IMR-90 (cell line): ENCODE results near the gene PLA2G4D. TPM values are rescaled to one million over a fixed set of nuclear protein-coding genes. Genes with fewer than 3 reads are reported as not detected.

Source experiments
- ATAC-seq: fragments of 200-7000 bp; cut with Tn5 transposase; 2 replicates; pipeline ENCODE4 v1.9.1; 2020; ENCODE audit warnings: low read depth, mild to moderate bottlenecking, moderate library complexity
- BruUV-seq: library from RNA; stranded (reverse); fragments of 400-500 nt; replicated peaks from 2 replicates; lab custom pipeline; 2021; lab: Mats Ljungman, UMichigan
- CTCF ChIA-PET: fragments of 300-600 bp; formaldehyde crosslinking; extraction: SDS; loops from one replicate; lab custom pipeline; 2021; ENCODE audit warnings: antibody characterized with exemption; lab: Yijun Ruan, JAX
- POLR2A ChIA-PET: fragments of 300-600 bp; sonication (Branson Sonifier 250); formaldehyde crosslinking; loops from one replicate; lab custom pipeline; 2022; ENCODE audit warnings: antibody characterized with exemption; ENCODE audit not compliant: unreplicated experiment; lab: Charles Lee
- DNase-seq: peaks from one replicate; pipeline ENCODE4 v3.0.0; 2013
- H2AFZ ChIP-seq: replicated peaks from 2 replicates; pipeline ENCODE3; 2013; ENCODE audit warnings: low read length, mild to moderate bottlenecking; ENCODE audit not compliant: poor library complexity
- H2AK5ac ChIP-seq: 2 replicates; pipeline ENCODE4 v1.6.1; 2013; ENCODE audit warnings: low read depth, low read length, inconsistent platforms
- H2AK9ac ChIP-seq: replicated peaks from 2 replicates; pipeline ENCODE3; 2013; ENCODE audit warnings: mild to moderate bottlenecking, low read depth, low read length, moderate library complexity; ENCODE audit not compliant: poor library complexity
- H2BK120ac ChIP-seq: 2 replicates; pipeline ENCODE4 v1.6.1; 2013; ENCODE audit warnings: low read depth, low read length, inconsistent platforms
- H2BK15ac ChIP-seq: 3 replicates; pipeline ENCODE4 v1.6.1; 2013; ENCODE audit warnings: low read depth, low read length, inconsistent platforms
- H2BK20ac ChIP-seq: 2 replicates; pipeline ENCODE4 v1.6.1; 2013; ENCODE audit warnings: low read depth, mild to moderate bottlenecking, inconsistent platforms, low read length, moderate library complexity
- H2BK5ac ChIP-seq: 2 replicates; pipeline ENCODE4 v1.6.1; 2013; ENCODE audit warnings: mild to moderate bottlenecking, low read depth, low read length, inconsistent platforms; ENCODE audit not compliant: poor library complexity, severe bottlenecking
- H3K14ac ChIP-seq: replicated peaks from 2 replicates; pipeline ENCODE4 v1.6.1; 2013; ENCODE audit warnings: low read depth, low read length, inconsistent platforms
- H3K18ac ChIP-seq: 2 replicates; pipeline ENCODE4 v1.6.1; 2013; ENCODE audit warnings: low read depth, low read length, control low read depth
- H3K23ac ChIP-seq: 2 replicates; pipeline ENCODE4 v1.6.1; 2013; ENCODE audit warnings: low read depth, low read length, inconsistent platforms
- H3K27ac ChIP-seq: 2 replicates; pipeline ENCODE4 v1.5.1; 2013; ENCODE audit warnings: mild to moderate bottlenecking, control low read depth, low read length; ENCODE audit not compliant: insufficient read depth
- H3K27me3 ChIP-seq: 2 replicates; pipeline ENCODE4 v1.6.1; 2013; ENCODE audit warnings: low read length; ENCODE audit not compliant: control insufficient read depth, insufficient read depth
- H3K36me3 ChIP-seq: 2 replicates; pipeline ENCODE4 v1.6.1; 2013; ENCODE audit warnings: low read length, mixed read lengths; ENCODE audit not compliant: control insufficient read depth, insufficient read depth
- H3K4ac ChIP-seq: 2 replicates; pipeline ENCODE4 v1.6.1; 2013; ENCODE audit warnings: low read depth, low read length, inconsistent platforms
- H3K4me1 ChIP-seq: 2 replicates; pipeline ENCODE4 v1.6.1; 2013; ENCODE audit warnings: low read length, mixed read lengths; ENCODE audit not compliant: control insufficient read depth, insufficient read depth
- H3K4me2 ChIP-seq: 2 replicates; pipeline ENCODE4 v1.6.1; 2013; ENCODE audit warnings: low read depth, mild to moderate bottlenecking, control low read depth, low read length, moderate library complexity
- H3K4me3 ChIP-seq: 2 replicates; pipeline ENCODE4 v1.5.1; 2013; ENCODE audit warnings: low read depth, mild to moderate bottlenecking, control low read depth, low read length, moderate library complexity; ENCODE audit not compliant: insufficient read depth
- H3K56ac ChIP-seq: 2 replicates; pipeline ENCODE4 v1.6.1; 2013; ENCODE audit warnings: low read length, inconsistent platforms; ENCODE audit not compliant: insufficient read depth; ENCODE audit errors: extremely low read depth
- H3K79me1 ChIP-seq, 2 experiments: 2 replicates each; pipeline ENCODE4 v1.6.1; 2013; ENCODE audit warnings: low read length in 2 of 2, inconsistent platforms in 1 of 2, low read depth in 1 of 2
- H3K9ac ChIP-seq: 2 replicates; pipeline ENCODE4 v1.6.1; 2013; ENCODE audit warnings: low read depth, low read length, control low read depth
- H3K9me1 ChIP-seq: 2 replicates; pipeline ENCODE4 v1.6.1; 2013; ENCODE audit warnings: low read length, inconsistent platforms; ENCODE audit not compliant: insufficient read depth
- H3K9me3 ChIP-seq: 2 replicates; pipeline ENCODE4 v1.6.1; 2013; ENCODE audit warnings: low read length; ENCODE audit not compliant: control insufficient read depth, insufficient read depth
- H4K20me1 ChIP-seq: 2 replicates; pipeline ENCODE4 v1.6.1; 2013; ENCODE audit warnings: low read length, inconsistent platforms; ENCODE audit not compliant: insufficient read depth
- H4K5ac ChIP-seq: 2 replicates; pipeline ENCODE4 v1.6.1; 2013; ENCODE audit warnings: mild to moderate bottlenecking, low read depth, low read length, control low read depth
- H4K8ac ChIP-seq, 2 experiments: 2 replicates each; pipeline ENCODE4 v1.6.1; 2013; ENCODE audit warnings: low read depth in 2 of 2, low read length in 2 of 2, control low read depth in 1 of 2, inconsistent platforms in 1 of 2
- H4K91ac ChIP-seq: 2 replicates; pipeline ENCODE4 v1.6.1; 2013; ENCODE audit warnings: low read depth, low read length, inconsistent platforms; ENCODE audit not compliant: insufficient read depth
- CEBPB ChIP-seq: IDR thresholded peaks from 2 replicates; pipeline ENCODE4 v1.6.1; 2012; ENCODE audit warnings: low read depth, low read length, improper control_type of control experiment
- CHD1 ChIP-seq: IDR thresholded peaks from 2 replicates; pipeline ENCODE4 v1.6.1; 2012; ENCODE audit warnings: low read depth, low read length, improper control_type of control experiment
- FOS ChIP-seq: fragments of 150-350 bp; IDR thresholded peaks from 2 replicates; pipeline ENCODE4 v1.6.1; 2016; ENCODE audit warnings: low read depth, low read length
- NFE2L2 ChIP-seq: fragments of 150-350 bp; IDR thresholded peaks from 2 replicates; pipeline ENCODE4 v1.6.1; 2016; ENCODE audit warnings: low read depth, mild to moderate bottlenecking, low read length
- RAD21 ChIP-seq: IDR thresholded peaks from 2 replicates; pipeline ENCODE4 v1.6.1; 2012; ENCODE audit warnings: low read length, improper control_type of control experiment
- RCOR1 ChIP-seq: IDR thresholded peaks from 2 replicates; pipeline ENCODE4 v1.6.1; 2012; ENCODE audit warnings: mild to moderate bottlenecking, low read length, improper control_type of control experiment; ENCODE audit not compliant: insufficient replicate concordance
- RFX5 ChIP-seq: IDR thresholded peaks from 2 replicates; pipeline ENCODE4 v1.8.0; 2012; ENCODE audit warnings: low read depth, mild to moderate bottlenecking, low read length, moderate library complexity
- SMC3 ChIP-seq: fragments of 150-350 bp; IDR thresholded peaks from 2 replicates; pipeline ENCODE4 v1.6.1; 2016; ENCODE audit warnings: low read depth, mild to moderate bottlenecking, antibody characterized with exemption, low read length, moderate library complexity
- WGBS, 2 experiments: methylation state at CpG; one replicate each; pipeline versions ENCODE4 v1.1.5 to v1.1.7; 2013; ENCODE audit warnings: missing lambda C conversion rate in 2 of 2; ENCODE audit not compliant: insufficient read length in 1 of 2; ENCODE audit errors: extremely low coverage in 2 of 2; 5-methylcytosine and 5-hydroxymethylcytosine counted together
- dilution Hi-C: fragments of 300-500 bp; cut with HindIII; formaldehyde crosslinking; loops from one replicate; pipeline ENCODE4 v1.14.3; 2018; ENCODE audit warnings: low sequenced_read_pairs; ENCODE audit not compliant: unreplicated experiment
- in situ Hi-C: fragments of 300-500 bp; cut with MboI; formaldehyde crosslinking; loops from 3 replicates; pipeline ENCODE4 v1.14.3; 2019; ENCODE audit warnings: low sequenced_read_pairs, inconsistent platforms, mixed read lengths
- intact Hi-C: fragments of 100-400 bp; cut with micrococcal nuclease; formaldehyde crosslinking; loops from 2 replicates; pipeline ENCODE4 v1.10.0; 2022
- polyA plus RNA-seq, 3 experiments: library from polyadenylated mRNA; depleted of rRNA; stranded (reverse); fragments of >200 nt; gene quantifications; 2 replicates each; pipeline ENCODE4 v1.2.3, GENCODE V29; 2012; ENCODE audit warnings: low replicate concordance in 1 of 3
- total RNA-seq: library from RNA; depleted of rRNA; stranded (reverse); fragments of >200 nt; gene quantifications from 2 replicates; pipeline ENCODE4 v1.2.3, GENCODE V29; 2012
- TF ChIP-seq, protein P1 (sequence below): fragments of 150-350 bp; IDR thresholded peaks from 2 replicates; pipeline ENCODE4 v1.6.1; 2016; ENCODE audit warnings: low read depth, mild to moderate bottlenecking, low read length, moderate library complexity, borderline replicate concordance
- TF ChIP-seq, protein P2 (sequence below): conservative IDR thresholded peaks from 2 replicates; pipeline ENCODE4 v1.5.1; 2012; ENCODE audit warnings: mild to moderate bottlenecking, low read depth, low read length, improper control_type of control experiment

Gene PLA2G4D
- total and polyA plus RNA-seq, 2 of the 4 experiments (the other 2 are of a cell fraction) = not detected

DNA sequence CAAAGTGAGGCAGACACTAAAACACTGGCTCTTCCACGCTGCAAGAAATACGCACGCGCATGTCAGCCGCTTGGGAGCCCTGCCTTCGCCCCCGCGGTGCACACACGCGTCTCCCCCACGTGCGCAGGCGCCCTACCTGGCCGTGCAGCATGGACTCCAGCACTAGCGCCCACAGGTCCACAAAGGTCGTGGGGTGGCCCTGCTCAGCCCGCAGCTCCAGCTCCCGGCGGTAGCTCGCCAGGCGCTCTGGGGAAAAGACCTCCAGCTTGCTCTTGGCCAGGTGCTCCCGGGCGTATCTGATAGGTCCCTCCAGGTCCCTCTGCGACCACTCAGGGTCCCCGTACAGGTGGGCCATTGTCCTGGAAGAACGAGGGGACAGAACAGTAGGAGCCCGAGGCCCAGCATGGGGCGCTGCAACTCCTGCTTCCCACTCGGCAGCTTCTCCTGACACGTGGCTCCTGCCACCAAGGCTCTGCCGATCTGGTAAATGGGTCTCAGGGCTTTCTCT, 14.9 kb downstream of the PLA2G4D start:
- TF ChIP-seq, protein P1, sequence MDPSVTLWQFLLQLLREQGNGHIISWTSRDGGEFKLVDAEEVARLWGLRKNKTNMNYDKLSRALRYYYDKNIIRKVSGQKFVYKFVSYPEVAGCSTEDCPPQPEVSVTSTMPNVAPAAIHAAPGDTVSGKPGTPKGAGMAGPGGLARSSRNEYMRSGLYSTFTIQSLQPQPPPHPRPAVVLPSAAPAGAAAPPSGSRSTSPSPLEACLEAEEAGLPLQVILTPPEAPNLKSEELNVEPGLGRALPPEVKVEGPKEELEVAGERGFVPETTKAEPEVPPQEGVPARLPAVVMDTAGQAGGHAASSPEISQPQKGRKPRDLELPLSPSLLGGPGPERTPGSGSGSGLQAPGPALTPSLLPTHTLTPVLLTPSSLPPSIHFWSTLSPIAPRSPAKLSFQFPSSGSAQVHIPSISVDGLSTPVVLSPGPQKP = no peak
- no peak for TF ChIP-seq RAD21
- no peak for TF ChIP-seq CEBPB
- TF ChIP-seq RFX5 = no peak
- TF ChIP-seq, protein P2, sequence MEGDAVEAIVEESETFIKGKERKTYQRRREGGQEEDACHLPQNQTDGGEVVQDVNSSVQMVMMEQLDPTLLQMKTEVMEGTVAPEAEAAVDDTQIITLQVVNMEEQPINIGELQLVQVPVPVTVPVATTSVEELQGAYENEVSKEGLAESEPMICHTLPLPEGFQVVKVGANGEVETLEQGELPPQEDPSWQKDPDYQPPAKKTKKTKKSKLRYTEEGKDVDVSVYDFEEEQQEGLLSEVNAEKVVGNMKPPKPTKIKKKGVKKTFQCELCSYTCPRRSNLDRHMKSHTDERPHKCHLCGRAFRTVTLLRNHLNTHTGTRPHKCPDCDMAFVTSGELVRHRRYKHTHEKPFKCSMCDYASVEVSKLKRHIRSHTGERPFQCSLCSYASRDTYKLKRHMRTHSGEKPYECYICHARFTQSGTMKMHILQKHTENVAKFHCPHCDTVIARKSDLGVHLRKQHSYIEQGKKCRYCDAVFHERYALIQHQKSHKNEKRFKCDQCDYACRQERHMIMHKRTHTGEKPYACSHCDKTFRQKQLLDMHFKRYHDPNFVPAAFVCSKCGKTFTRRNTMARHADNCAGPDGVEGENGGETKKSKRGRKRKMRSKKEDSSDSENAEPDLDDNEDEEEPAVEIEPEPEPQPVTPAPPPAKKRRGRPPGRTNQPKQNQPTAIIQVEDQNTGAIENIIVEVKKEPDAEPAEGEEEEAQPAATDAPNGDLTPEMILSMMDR = no peak
- TF ChIP-seq FOS = no peak
- TF ChIP-seq CHD1 = no peak
- TF ChIP-seq NFE2L2 = no peak
- TF ChIP-seq SMC3 = no peak
- no peak for TF ChIP-seq RCOR1
- no peak overlapping the region for H4K5ac ChIP-seq
- no peaks in the 10 kb centered on the region for H3K4me1 ChIP-seq
- 60% methylated on average over 22 of the region's 31 CpGs; no CpG with 5 or more reads in 1 of the 2 experiments for WGBS, 2 experiments
- in situ Hi-C loops = no loop called here
- H3K4me3 ChIP-seq = no peak overlapping the region
- no peak overlapping the region for H2AK9ac ChIP-seq
- no peaks in the 10 kb centered on the region for H4K20me1 ChIP-seq
- no TSS peak for BruUV-seq
- H2BK15ac ChIP-seq = no peak overlapping the region
- H3K23ac ChIP-seq = no peak overlapping the region
- DNase-seq (no peak), ATAC-seq (no peak)
- H4K8ac ChIP-seq = no peak overlapping the region
- H3K27ac ChIP-seq = no peak overlapping the region
- H3K9me3 ChIP-seq = no peaks in the 10 kb centered on the region
- CTCF ChIA-PET = interaction anchor here (0.5 kb wide), 1 partner anchor 50 kb away, joined by 3 read pairs; no protein-coding TSS in a partner anchor
- no peaks in the 10 kb centered on the region for H3K36me3 ChIP-seq
- no peak overlapping the region for H3K9ac ChIP-seq
- H3K4me2 ChIP-seq = no peak overlapping the region
- no peak overlapping the region for H2AFZ ChIP-seq
- H3K56ac ChIP-seq = no peak overlapping the region
- H3K4ac ChIP-seq = no peak overlapping the region
- POLR2A ChIA-PET = no interaction called here
- no peaks in the 10 kb centered on the region for H3K79me1 ChIP-seq
- no peak overlapping the region for H3K18ac ChIP-seq
- H3K9me1 ChIP-seq = no peaks in the 10 kb centered on the region
- intact Hi-C loops = no loop called here
- no peak overlapping the region for H2BK5ac ChIP-seq
- dilution Hi-C loops = no loop called here
- no peak overlapping the region for H2BK120ac ChIP-seq
- H2AK5ac ChIP-seq = no peak overlapping the region
- peaks cover 60% of the 10 kb centered on the region for H3K27me3 ChIP-seq
- H2BK20ac ChIP-seq = no peak overlapping the region
- no peak overlapping the region for H4K91ac ChIP-seq
- H3K14ac ChIP-seq = no peak overlapping the region
